Measurements from ENCODE around the gene DUSP28. TPM values are rescaled to one million over a fixed set of nuclear protein-coding genes. Genes with fewer than 3 reads are reported as not detected.
"Not testable (repeated sequence)": the region's sequence is repeated elsewhere in the genome, so short reads cannot be mapped to it uniquely, and the experiment has no call there.

Gene DUSP28
- total RNA-seq, 1 donor from 2014 or later, result 1.9 TPM

GRCh38 chr2:240528406-240529040 lies 31.6 kb upstream of the DUSP28 start:
- no peak for DNase-seq

DNA sequence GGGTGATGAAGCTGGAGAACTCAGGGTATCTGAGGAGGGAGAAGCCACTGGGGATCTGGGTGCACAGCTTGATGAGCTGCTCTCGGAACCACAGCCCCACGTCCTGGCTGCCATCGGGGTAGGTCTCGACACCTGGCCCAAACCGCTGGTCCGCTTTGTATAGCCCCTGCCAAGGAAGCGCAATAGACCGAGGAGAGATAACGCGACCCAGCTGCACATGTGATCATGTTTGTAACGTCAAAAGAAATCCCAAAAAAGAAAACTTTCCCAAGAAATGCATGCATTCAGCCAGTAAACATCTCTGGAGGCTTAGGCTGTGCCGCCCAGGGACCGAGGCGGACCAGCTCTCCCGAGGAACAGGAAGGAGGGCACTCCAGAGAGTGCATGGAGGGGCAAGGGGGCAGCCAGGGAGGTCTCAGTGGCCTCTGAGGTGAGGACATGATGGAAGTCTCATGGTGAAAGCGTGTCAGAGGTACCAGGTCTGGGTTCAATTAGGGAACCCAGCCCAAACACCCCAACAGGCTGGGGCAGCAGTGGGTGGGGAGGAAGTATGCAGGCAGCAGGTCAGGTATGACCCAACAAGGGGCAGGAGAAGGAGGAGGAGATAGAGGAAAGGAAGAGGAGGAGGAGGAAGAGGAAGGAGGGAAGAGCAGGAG lies 30.7 kb upstream of the DUSP28 start:
- DNase-seq, result no peak

DNA sequence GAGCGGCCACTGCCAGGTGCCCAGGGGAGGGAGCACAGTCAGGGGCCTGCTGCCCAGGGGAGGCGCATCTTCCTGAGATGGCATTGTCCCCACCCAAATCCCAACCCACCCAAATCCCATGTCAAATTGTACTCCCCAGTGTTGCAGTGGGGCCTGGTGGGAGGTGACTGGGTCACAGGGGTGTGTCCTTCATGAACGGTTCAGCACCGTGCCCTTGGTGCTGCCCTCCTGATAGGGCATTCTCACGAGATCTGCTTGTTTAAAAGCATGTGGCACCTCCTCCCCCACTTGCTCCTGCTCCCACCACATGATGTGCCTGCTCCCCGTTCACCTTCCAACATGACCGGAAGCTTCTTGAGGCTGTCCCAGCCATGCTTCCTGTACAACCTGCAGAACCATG lies 30.0 kb upstream of the DUSP28 start:
- no peak for DNase-seq

GRCh38 chr2:240531038-240531437 lies 29.1 kb upstream of the DUSP28 start:
- no peak for DNase-seq

DNA sequence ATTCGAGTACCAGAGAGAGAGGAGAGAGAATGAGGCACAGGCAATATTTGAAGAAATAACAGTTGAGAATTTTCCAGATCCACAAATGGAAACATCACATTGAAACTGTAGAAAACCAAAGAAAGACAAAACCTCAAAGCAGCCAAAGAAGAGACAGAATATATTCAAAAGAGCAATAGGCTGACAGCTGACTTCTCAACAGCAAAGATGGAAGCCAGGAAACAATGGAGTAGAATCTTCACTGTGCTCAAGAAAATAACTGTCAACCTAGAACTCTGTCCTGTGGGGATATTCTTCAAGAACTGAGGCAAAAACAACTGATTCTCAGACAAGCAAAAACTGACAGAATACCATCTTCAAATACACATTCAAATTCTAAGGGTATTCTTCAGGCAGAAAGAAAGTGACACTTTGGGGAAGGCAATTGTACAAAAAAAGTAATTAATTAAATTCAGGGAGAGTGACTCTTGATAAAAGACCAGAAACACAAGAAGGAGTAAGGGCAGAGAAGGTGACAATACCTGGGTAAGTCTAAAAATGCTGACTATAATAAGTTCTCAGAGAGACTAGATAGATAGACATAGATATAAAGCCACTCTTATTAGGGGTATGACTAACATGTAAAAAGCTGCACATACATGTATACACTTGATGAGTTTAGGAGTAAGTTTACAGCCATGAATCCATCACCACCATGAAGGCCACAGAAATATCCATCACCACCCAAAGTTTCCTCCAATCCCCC lies 28.0 kb upstream of the DUSP28 start:
- DNase-seq, result peak; percentile 14

DNA sequence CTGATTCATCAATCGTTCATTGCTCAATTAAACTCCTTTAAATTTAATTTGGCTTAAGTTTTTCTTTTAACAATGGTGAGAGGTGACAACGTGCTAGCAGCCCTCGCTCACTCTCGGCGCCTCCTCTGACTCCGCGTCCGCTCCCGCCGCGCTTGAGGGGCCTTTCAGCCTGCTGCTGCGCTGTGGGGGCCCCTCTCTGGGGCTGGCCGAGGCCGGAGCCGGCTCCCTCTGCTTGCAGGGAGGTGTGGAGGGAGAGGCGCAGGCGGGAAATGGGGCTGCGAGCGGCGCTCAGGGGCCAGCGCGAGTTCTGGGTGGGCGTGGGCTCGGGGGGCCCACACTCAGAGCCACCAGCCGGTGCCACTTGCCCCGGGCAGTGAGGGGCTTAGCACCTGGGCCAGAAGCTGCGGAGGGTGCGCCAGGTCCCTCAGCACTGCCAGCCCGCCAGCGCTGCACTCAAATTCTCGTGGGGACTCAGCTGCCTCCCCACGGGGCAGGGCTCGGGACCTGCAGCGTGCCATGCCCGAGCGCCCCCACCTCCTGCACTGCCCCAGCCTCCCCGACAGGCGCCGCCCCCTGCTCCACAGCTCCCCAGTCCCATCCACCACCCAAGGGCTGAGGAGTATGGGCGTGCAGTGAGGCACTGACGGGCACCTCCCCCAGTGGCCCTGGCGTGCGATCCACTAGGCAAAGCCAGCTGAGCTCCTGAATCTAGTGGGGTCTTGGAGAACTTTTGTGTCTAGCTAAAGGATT lies 22.0 kb upstream of the DUSP28 start:
- DNase-seq, result no peak

DNA sequence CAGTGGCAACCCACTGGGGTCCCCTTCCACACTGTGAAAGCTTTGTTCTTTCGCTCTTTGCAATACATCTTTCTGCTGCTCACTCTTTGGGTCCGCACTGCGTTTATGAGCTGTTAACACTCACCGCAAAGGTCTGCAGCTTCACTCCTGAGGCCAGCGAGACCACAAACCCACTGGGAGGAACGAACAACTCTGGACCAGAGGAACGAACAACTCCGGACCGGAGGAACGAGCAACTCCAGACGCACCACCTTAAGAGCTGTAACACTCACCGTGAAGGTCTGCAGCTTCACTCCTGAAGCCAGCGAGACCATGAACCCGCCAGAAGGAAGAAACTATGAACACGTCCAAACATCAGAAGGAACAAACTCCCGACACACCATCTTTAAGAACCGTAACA lies 21.1 kb upstream of the DUSP28 start:
- DNase-seq, result not testable (repeated sequence)

DNA sequence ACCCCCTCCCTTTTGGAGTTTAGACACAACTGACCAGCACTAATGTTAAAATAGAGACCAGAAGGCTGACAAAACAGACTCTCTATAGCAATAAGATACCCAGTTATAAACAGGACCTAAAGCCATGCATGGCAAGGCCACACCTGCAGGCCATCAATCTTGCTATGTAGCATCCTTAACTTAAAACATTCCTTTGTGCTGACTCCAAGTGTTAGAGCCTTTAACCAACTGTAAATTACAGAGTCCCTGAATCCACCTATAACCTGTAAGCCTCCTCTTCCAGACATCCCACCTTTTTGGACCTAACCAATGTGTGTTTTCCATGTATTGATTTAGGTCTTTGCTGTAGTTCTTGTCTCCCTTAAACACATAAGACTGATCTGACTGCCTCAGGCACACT lies 20.3 kb upstream of the DUSP28 start:
- DNase-seq, result no peak

GRCh38 chr2:240551288-240551687 lies 8.9 kb upstream of the DUSP28 start:
- no peak for DNase-seq

GRCh38 chr2:240551811-240552210 lies 8.3 kb upstream of the DUSP28 start:
- no peak for DNase-seq

DNA sequence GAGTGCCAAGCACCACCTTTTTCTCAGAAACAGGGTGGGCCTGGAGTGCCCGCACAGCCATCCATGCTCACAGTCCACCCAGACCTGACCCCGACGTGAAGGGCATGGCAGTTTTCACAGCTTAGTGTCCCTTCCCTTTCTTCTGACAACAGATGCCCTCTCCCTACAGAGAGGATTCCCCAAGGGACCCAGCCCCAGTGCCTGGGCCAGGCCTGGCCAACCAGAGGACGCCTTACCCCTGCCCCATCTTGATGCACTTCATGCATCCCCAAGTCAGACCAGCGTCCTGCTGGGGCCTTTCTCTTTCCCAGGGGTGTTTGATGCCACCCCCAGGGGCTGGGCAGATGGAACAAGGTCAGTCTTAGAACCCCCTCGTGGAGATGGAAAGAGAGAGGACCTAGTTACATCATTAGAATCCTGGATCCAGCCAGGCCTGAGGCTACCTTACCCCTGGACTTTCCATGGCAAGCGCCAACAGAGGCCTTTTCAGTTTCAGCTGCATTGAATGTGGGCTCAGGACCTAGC lies 6.1 kb upstream of the DUSP28 start:
- DNase-seq, result no peak

DNA sequence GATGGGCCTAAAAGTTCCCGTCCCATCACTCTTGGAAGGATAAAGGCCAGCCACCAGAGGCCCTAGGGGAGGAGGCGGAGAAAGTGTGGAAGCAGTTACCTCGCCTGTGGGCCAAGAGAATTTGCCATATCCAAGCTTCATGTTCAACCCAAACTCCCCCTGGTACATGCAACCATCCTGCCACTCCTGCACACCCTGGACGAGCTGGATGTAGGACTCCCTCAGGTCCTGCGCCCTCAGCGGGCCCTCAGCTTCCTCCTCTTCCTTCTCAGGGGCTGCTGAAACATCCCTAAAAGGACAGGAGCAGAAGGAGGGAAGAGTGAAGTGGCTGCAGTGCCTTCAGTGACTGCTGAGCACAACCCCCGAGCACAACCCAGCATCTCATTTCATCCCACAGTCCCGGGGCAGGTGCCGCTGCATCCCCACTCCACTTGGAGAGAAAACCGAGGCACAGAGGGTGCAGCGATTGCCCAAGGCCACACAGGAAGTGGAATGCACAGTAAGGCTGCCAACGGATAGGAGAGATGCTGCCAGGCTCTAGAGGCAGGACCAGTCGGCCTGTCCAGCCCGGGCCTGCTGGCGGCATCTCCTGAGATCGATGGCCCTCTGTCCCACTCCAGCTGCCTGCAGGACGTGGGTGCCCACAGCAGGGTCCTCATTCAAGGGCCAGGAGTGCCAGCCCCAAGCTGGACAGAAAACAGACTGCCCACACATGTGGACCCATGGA lies 5.2 kb upstream of the DUSP28 start:
- DNase-seq, result no peak

DNA sequence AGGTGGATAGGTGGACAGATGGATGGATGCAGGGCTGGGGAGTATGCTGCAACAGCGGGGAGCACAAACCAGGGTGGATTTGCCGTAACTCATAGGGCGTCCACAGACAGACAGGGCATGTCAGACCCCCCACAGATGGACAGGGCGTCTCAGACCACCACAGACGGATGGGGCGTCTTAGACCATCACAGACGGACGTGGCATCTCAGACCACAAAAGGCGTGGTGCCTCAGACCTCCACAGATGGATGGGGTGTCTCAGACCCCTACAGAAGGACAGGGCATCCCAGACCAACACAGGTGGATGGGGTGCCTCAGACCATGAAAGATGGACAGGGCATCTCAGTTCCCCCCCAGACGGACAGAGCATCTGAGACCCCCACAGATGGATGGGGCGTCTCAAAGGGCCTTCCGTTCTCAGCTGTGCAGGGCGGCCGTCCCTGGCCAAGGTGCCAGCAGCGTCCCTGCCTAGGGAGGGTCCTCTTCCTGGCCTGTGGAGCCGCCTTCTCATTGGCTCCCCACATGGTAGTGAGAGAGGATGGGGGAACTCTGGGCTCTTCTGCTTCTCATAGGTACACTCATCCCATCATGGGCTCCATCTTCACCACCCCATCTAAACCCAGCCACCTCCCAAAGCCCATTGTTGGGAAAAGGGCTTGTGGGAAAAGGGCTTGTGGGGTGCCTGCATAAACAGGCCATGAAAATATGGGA lies 4.5 kb upstream of the DUSP28 start:
- no peak for DNase-seq

DNA sequence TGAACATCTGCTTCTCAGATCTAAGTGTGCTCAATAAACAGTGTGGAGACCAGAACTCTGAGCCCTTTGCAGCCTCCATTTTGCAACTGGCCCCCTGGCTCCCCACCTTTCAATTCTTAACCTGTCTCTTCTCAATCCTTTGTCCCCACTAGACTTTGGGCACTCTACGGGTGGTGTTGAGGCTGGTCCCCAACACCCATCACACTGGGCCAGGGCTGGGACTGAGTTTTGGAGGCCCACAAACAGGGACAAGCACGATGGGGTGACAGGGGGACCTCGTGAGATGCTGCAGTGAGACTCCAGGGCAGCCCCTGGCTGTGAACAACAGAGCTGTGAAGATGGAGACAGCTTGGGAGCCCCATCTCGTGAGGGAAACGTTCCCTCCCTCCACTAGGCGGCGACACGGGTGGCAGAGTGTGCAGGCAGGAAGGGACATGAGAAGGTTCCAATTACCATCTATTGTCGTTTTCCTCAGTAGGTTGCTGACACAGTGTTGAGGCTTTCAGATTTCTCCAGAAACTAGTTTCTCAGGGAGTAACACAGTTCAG lies 3.5 kb upstream of the DUSP28 start:
- peak; percentile 75 for DNase-seq

DNA sequence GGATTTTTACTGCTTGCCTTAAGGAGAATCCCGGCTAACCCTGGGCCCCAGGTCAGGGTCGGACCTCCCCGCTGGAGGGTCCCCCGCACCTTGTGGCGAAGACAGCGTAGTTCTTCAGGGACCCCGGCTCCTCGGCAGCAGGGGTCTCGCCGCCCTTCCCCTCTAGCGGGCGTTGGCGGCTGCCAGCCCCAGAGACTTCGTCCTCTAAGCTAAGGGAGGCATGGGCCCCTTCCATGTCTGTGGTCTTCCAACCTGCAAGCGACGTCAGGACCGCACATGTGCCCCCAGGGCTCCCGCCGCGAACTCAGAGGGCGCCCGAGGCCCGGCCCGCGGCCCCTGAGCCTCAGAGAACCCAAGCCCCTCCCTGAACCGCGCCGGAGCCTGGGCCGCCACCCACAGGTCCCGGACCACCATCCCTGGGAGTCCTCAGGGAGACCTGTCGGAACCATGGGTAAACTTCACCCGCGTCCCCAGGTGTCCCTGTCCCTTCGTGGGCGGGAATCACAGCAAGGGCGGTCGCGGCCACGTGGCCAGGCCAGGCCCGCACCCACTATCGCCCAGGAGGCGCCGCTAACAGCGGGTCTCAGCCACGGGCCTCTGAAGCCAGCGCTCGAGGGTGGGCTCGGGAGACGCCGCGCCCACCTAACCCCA lies 2.9 kb upstream of the DUSP28 start:
- DNase-seq, result no peak

- peak; percentile 86 for DNase-seq
These were observed 2.3 kb upstream of the DUSP28 start, which contains the start of gene ANKMY1 for GRCh38 chr2:240557808-240558207. Gene ANKMY1 (minus strand): TSS chr2:240557988. CDS start chr2:240557335, 653 bp downstream.

DNA sequence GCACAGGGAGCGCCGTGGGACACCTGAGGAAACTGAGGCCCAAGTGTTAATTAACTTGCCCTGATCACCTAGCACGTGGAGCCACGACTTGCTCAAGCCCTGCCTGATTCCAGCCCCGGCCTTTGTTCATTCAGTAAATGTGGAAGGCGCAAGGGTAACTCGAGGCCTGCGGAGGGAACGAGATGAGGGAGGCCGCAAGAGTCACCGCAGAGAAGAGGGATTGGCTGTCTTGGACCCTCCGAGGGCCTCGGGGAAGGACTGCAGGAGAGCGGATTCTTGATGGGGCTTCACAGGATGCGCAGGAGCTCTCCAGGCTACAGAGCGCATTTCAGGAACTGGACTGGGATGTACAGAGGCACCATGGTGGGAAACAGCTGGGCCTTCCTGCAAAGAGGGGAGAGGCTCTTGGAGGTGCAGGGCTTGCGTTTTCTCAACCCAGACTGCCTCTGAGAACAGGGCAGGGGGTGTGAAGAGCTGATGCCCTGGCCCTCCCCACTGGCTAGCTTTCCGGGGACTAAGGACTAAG lies 1.9 kb upstream of the DUSP28 start:
- DNase-seq, result no peak

DNA sequence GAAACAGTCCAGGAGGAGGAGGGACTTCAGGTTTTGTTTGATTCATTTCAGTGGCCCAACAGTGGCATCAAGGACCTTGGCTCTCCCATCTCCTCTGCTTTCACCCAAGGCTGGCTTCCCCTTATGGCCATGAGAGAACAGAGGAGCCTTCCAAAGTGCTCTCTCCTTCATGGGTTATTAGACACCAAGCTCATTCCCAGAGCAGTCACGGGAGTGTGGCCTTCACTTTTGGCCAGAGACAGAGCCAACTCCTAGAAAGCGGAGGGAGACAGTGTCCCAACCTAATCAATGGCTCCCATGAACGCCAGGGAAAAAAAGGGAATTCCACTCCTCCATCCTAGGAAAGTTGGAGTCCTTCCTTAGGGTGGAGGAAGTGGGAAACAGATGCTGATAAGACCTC lies 871 bp upstream of the DUSP28 start:
- DNase-seq, result no peak

DNA sequence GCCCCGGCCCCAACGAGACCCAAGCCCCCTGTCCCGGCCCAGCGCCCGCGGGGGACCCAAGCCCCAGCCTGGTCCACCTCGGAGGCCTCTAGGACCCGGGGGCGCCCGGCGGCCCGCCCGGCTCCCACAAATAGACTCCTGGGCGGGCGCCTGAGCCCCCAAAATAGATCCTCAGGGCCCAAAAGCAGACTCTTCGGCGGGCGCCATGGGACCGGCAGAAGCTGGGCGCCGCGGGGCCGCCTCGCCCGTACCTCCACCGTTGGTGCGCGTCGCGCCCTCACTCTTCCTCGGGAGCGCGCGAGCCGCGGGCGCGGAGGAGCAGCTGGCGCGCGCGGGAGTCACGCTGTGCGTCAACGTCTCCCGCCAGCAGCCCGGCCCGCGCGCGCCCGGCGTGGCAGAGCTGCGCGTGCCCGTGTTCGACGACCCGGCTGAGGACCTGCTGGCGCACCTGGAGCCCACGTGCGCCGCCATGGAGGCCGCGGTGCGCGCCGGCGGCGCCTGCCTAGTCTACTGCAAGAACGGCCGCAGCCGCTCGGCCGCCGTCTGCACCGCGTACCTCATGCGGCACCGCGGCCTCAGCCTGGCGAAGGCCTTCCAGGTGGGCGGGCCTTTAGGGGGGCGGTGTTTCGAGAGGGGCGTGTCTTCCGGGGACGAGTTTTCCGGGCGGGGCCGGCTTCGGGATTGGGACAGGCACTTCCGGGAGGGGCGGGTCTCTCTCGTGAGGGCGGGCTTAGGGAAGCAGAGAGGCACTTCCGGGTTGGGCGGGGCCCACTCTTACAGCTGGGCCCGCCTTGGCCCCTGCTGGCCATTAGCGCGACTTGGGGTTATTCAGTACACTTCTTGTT lies 545 bp downstream of the DUSP28 start:
- DNase-seq, result peak; percentile 98

Data from dermis blood vessel endothelial cell (primary cell).